AG04450 (cell line): Measurements from ENCODE around the gene CDKAL1. TPM values are rescaled to one million over a fixed set of nuclear protein-coding genes. Genes with fewer than 3 reads are reported as not detected.
A peak's percentile ranks its signal among the peaks of the same experiment; 100 is the strongest.

Source experiments
- CTCF ChIA-PET: fragments of 300-600, 350-600 bp; formaldehyde crosslinking; extraction: SDS; loops from one replicate; lab custom pipeline; 2022; ENCODE audit warnings: antibody characterized with exemption, inconsistent platforms; lab: Charles Lee
- POLR2A ChIA-PET: fragments of 350-600 bp; formaldehyde crosslinking; extraction: SDS; loops from one replicate; lab custom pipeline; 2021; ENCODE audit warnings: antibody characterized with exemption, inconsistent platforms; lab: Yijun Ruan, JAX
- DNase-seq: peaks from one replicate; pipeline ENCODE4 v3.0.0-alpha.2; 2011; ENCODE audit warnings: low read depth, low spot score
- H3K27ac ChIP-seq: one replicate; pipeline ENCODE4 v1.5.1; 2012; ENCODE audit warnings: low read depth, low read length, control low read depth
- H3K27me3 ChIP-seq: one replicate; pipeline ENCODE4 v1.6.0; 2012; ENCODE audit warnings: low read length; ENCODE audit not compliant: control insufficient read depth, insufficient read depth
- H3K4me3 ChIP-seq: 2 replicates; pipeline ENCODE4 v1.5.1; 2011; ENCODE audit warnings: mild to moderate bottlenecking, low read depth, low read length, control low read depth
- H3K9me3 ChIP-seq: 2 replicates; pipeline ENCODE4 v1.5.1; 2012; ENCODE audit warnings: low read length; ENCODE audit not compliant: control insufficient read depth, insufficient read depth
- CTCF ChIP-seq: IDR thresholded peaks from 2 replicates; pipeline ENCODE4 v1.5.1; 2011; ENCODE audit warnings: low read depth, low read length, control low read depth, inconsistent platforms
- polyA plus RNA-seq: library from polyadenylated mRNA; depleted of rRNA; stranded (reverse); fragments of >200 nt; gene quantifications from 2 replicates; pipeline ENCODE4 v1.2.3, GENCODE V29; 2011

Gene CDKAL1
- polyA plus RNA-seq, 1 experiment, result 9.2 TPM

GRCh38 chr6:20554326-20554725 is 20.1 kb downstream of the CDKAL1 start:
- Histone ChIP-seq H3K27me3 (no peaks in the 10 kb centered on the region), H3K4me3 (no peak overlapping the region), H3K9me3 (no peaks in the 10 kb centered on the region), H3K27ac (no peak overlapping the region)
- CTCF ChIA-PET, result interaction anchor here (1.5 kb wide), 1 partner anchor 10 kb away, joined by 6 read pairs; no protein-coding TSS in a partner anchor
- no peak for TF ChIP-seq CTCF
- DNase-seq, result no peak
- POLR2A ChIA-PET, result no interaction called here

- Histone ChIP-seq H3K4me3 (no peak overlapping the region), H3K27me3 (no peaks in the 10 kb centered on the region), H3K9me3 (no peaks in the 10 kb centered on the region), H3K27ac (no peak overlapping the region)
- ChIA-PET CTCF (interaction anchor here (1.5 kb wide), 1 partner anchor 9 kb away, joined by 6 read pairs; no protein-coding TSS in a partner anchor), POLR2A (no interaction called here)
- TF ChIP-seq CTCF, result no peak
- no peak for DNase-seq
Measured at GRCh38 chr6:20554817-20555216, 20.6 kb downstream of the CDKAL1 start.

GRCh38 chr6:20559924-20560551 is 25.8 kb downstream of the CDKAL1 start:
- H3K4me3 ChIP-seq, result no peak overlapping the region
- H3K9me3 ChIP-seq, result no peaks in the 10 kb centered on the region
- no peak for DNase-seq
- no peak overlapping the region for H3K27ac ChIP-seq
- no peak for TF ChIP-seq CTCF
- ChIA-PET POLR2A (no interaction called here), CTCF (interaction anchor here (0.6 to 1.6 kb wide), 4 partner anchors 32 to 1034 kb away, joined by 3 to 5 read pairs (median 4); partner anchors contain the start of gene SOX4)
- H3K27me3 ChIP-seq, result no peaks in the 10 kb centered on the region

- H3K4me3 ChIP-seq, result no peak overlapping the region
- no peak for DNase-seq
- no peaks in the 10 kb centered on the region for H3K27me3 ChIP-seq
- no peak for TF ChIP-seq CTCF
- H3K9me3 ChIP-seq, result no peaks in the 10 kb centered on the region
- ChIA-PET POLR2A (interaction anchor here (0.7 kb wide), 1 partner anchor 830 kb away, joined by 3 read pairs; no protein-coding TSS in a partner anchor), CTCF (interaction anchor here (0.6 to 5.6 kb wide), 19 partner anchors 9 to 1584 kb away, joined by 3 to 133 read pairs (median 3); partner anchors contain the start of gene SOX4)
- H3K27ac ChIP-seq, result no peak overlapping the region
Measured at GRCh38 chr6:20563377-20563776, 29.1 kb downstream of the CDKAL1 start.

GRCh38 chr6:20564269-20564668 is 30.0 kb downstream of the CDKAL1 start:
- TF ChIP-seq CTCF, result peak; percentile 53
- ChIA-PET CTCF (interaction anchor here (0.6 to 5.6 kb wide), 19 partner anchors 8 to 1583 kb away, joined by 3 to 133 read pairs (median 3); partner anchors contain the start of gene SOX4), POLR2A (interaction anchor here (1.0 kb wide), 1 partner anchor 1029 kb away, joined by 11 read pairs; the partner anchor contains the start of gene SOX4)
- H3K27me3 ChIP-seq, result no peaks in the 10 kb centered on the region
- H3K27ac ChIP-seq, result no peak overlapping the region
- DNase-seq, result no peak
- no peaks in the 10 kb centered on the region for H3K9me3 ChIP-seq
- no peak overlapping the region for H3K4me3 ChIP-seq
